ENCODE measurements around the gene ZNF423.
"Not testable (repeated sequence)": the region's sequence is repeated elsewhere in the genome, so short reads cannot be mapped to it uniquely, and the experiment has no call there.

ZNF423 gene

GRCh38 chr16:49695782-49696413 is 160.0 kb downstream of the ZNF423 start:
- DNase-seq (ENCODE audit: low spot score): no peak

- no peak for DNase-seq (ENCODE audit: low spot score)
Observed at GRCh38 chr16:49693445-49693844, 162.5 kb downstream of the ZNF423 start.

GRCh38 chr16:49690778-49691177 is 165.1 kb downstream of the ZNF423 start:
- no peak for DNase-seq (ENCODE audit: low spot score)

GRCh38 chr16:49688036-49688697 is 167.7 kb downstream of the ZNF423 start:
- no peak for DNase-seq (ENCODE audit: low spot score)

GRCh38 chr16:49687476-49688002 is 168.4 kb downstream of the ZNF423 start:
- no peak for DNase-seq (ENCODE audit: low spot score)

GRCh38 chr16:49684696-49685095 is 171.2 kb downstream of the ZNF423 start:
- DNase-seq (ENCODE audit: low spot score): no peak

GRCh38 chr16:49682577-49683165 is 173.2 kb downstream of the ZNF423 start:
- DNase-seq (ENCODE audit: low spot score): no peak

- no peak for DNase-seq (ENCODE audit: low spot score)
Observed at GRCh38 chr16:49681217-49681883, 174.6 kb downstream of the ZNF423 start.

- no peak for DNase-seq (ENCODE audit: low spot score)
Observed at GRCh38 chr16:49679095-49679494, 176.8 kb downstream of the ZNF423 start.

- not testable (repeated sequence) for DNase-seq (ENCODE audit: low spot score)
Observed at GRCh38 chr16:49677661-49678060, 178.3 kb downstream of the ZNF423 start.

GRCh38 chr16:49675413-49675812 is 180.5 kb downstream of the ZNF423 start:
- DNase-seq (ENCODE audit: low spot score): no peak

GRCh38 chr16:49674990-49675389 is 180.9 kb downstream of the ZNF423 start:
- no peak for DNase-seq (ENCODE audit: low spot score)

GRCh38 chr16:49674351-49674851 is 181.5 kb downstream of the ZNF423 start:
- DNase-seq (ENCODE audit: low spot score): no peak

GRCh38 chr16:49673442-49673841 is 182.5 kb downstream of the ZNF423 start:
- no peak for DNase-seq (ENCODE audit: low spot score)

- DNase-seq (ENCODE audit: low spot score): no peak
Observed at GRCh38 chr16:49672753-49673152, 183.2 kb downstream of the ZNF423 start.

GRCh38 chr16:49671333-49671732 is 184.6 kb downstream of the ZNF423 start:
- no peak for DNase-seq (ENCODE audit: low spot score)

GRCh38 chr16:49670627-49671026 is 185.3 kb downstream of the ZNF423 start:
- DNase-seq (ENCODE audit: low spot score): no peak

GRCh38 chr16:49665482-49666230 is 190.3 kb downstream of the ZNF423 start:
- no peak for DNase-seq (ENCODE audit: low spot score)

- peak; percentile 47 for DNase-seq (ENCODE audit: low spot score)
Observed at GRCh38 chr16:49664221-49665215, 191.4 kb downstream of the ZNF423 start.
